K562 (cell line): ENCODE data around the gene CRADD. TPM values are rescaled to one million over a fixed set of nuclear protein-coding genes. Genes with fewer than 3 reads are reported as not detected.
A peak's percentile ranks its signal among the peaks of the same experiment; 100 is the strongest.

Experiments
- ATAC-seq: fragments of 200-7000 bp; cut with Tn5 transposase; 3 replicates; pipeline ENCODE4 v1.9.1; 2020; ENCODE audit warnings: moderate library complexity
- BruUV-seq: library from RNA; stranded (reverse); fragments of 400-500 nt; replicated peaks from 2 replicates; lab custom pipeline; 2021; lab: Mats Ljungman, UMichigan
- CTCF ChIA-PET: fragments of 300-600 bp; formaldehyde crosslinking; extraction: SDS; loops from one replicate; lab custom pipeline; 2021; ENCODE audit warnings: low intra/inter-chr PET ratio; lab: Yijun Ruan, JAX
- POLR2A ChIA-PET: fragments of 300-600, 350-650 bp; sonication (Branson Sonifier 250); formaldehyde crosslinking; extraction: SDS; loops from one replicate; lab custom pipeline; 2021; ENCODE audit warnings: antibody characterized with exemption, inconsistent platforms; lab: Yijun Ruan, JAX
- DNase-seq, 4 experiments: peaks; one replicate each; pipeline versions ENCODE4 v3.0.0 to v3.0.0-alpha.2; 2011 to 2018; ENCODE audit warnings: low spot score in 3 of 4, mixed read lengths in 3 of 4; ENCODE audit errors: extremely low read depth in 1 of 4
- FAIRE-seq: peaks from 2 replicates; lab custom pipeline; 2011; peaks lifted over from hg19 to GRCh38; lab: Jason Lieb, UNC
- H2AFZ ChIP-seq: 2 replicates; pipeline ENCODE4 v1.6.0; 2011; ENCODE audit warnings: low read depth, low read length, control low read depth, inconsistent platforms
- H3K27ac ChIP-seq: fragments of 200-600 bp; 3 replicates; pipeline ENCODE4 v1.8.0; 2011; ENCODE audit warnings: low read depth, mild to moderate bottlenecking, control low read depth, inconsistent platforms, low read length, moderate library complexity, mixed read lengths; ENCODE audit errors: extremely low read depth
- H3K27me3 ChIP-seq, 2 experiments: fragments of 300-600 bp in 1 of 2; 2 replicates in 1 of 2; 3 replicates in 1 of 2; pipeline versions ENCODE4 v1.6.0 to v1.8.0; 2011; ENCODE audit warnings: inconsistent platforms in 2 of 2, low read length in 2 of 2, mild to moderate bottlenecking in 1 of 2, mixed read lengths in 1 of 2, moderate library complexity in 1 of 2; ENCODE audit not compliant: control insufficient read depth in 2 of 2, insufficient read depth in 2 of 2
- H3K36me3 ChIP-seq: fragments of 300-600 bp; 3 replicates; pipeline ENCODE4 v1.8.0; 2011; ENCODE audit warnings: mild to moderate bottlenecking, low read length, inconsistent platforms; ENCODE audit not compliant: control insufficient read depth, insufficient read depth
- H3K4me1 ChIP-seq, 2 experiments: fragments of 200-600 bp in 1 of 2; replicated peaks in 1 of 2; 2 replicates in 1 of 2; 3 replicates in 1 of 2; pipeline versions ENCODE4 v1.5.1 to v1.8.0; 2011; ENCODE audit warnings: inconsistent platforms in 2 of 2, low read length in 2 of 2, mild to moderate bottlenecking in 1 of 2, mixed read lengths in 1 of 2, moderate library complexity in 1 of 2; ENCODE audit not compliant: control insufficient read depth in 2 of 2, insufficient read depth in 2 of 2
- H3K4me2 ChIP-seq: 2 replicates; pipeline ENCODE4 v1.6.1; 2011; ENCODE audit warnings: low read length, control low read depth, inconsistent platforms, mixed read lengths; ENCODE audit not compliant: insufficient read depth
- H3K4me3 ChIP-seq: fragments of 200-600 bp; sonication (generic), shearing (Covaris generic); 2 replicates; pipeline ENCODE4 v1.5.1; 2016; ENCODE audit warnings: control low read depth, inconsistent platforms
- H3K79me2 ChIP-seq: fragments of 200-600 bp; 3 replicates; pipeline ENCODE4 v1.8.0; 2011; ENCODE audit warnings: low read length, inconsistent platforms; ENCODE audit not compliant: control insufficient read depth, insufficient read depth
- H3K9ac ChIP-seq, 2 experiments: 2 replicates each; pipeline versions ENCODE4 v1.6.0 to v1.6.1; 2011; ENCODE audit warnings: low read depth in 2 of 2, low read length in 2 of 2, control low read depth in 1 of 2, inconsistent platforms in 1 of 2, mild to moderate bottlenecking in 1 of 2, mixed read lengths in 1 of 2; ENCODE audit not compliant: insufficient read depth in 1 of 2
- H3K9me1 ChIP-seq: one replicate; pipeline ENCODE4 v1.6.0; 2011; ENCODE audit warnings: inconsistent platforms, mild to moderate bottlenecking, low read length, moderate library complexity; ENCODE audit not compliant: control insufficient read depth, insufficient read depth
- H3K9me3 ChIP-seq: replicated peaks from 2 replicates; pipeline ENCODE4 v1.5.1; 2011; ENCODE audit warnings: low read depth, low read length, inconsistent platforms; ENCODE audit not compliant: control insufficient read depth, insufficient read depth
- H4K20me1 ChIP-seq: replicated peaks from 2 replicates; pipeline ENCODE4 v1.6.1; 2011; ENCODE audit warnings: low read length, inconsistent platforms, mixed read lengths; ENCODE audit not compliant: control insufficient read depth, insufficient read depth
- C11orf30 ChIP-seq: fragments of 450-650 bp; IDR thresholded peaks from 2 replicates; pipeline ENCODE4 v1.6.1; 2016; ENCODE audit warnings: low read depth, mild to moderate bottlenecking
- CHD2 ChIP-seq: IDR thresholded peaks from 2 replicates; pipeline ENCODE4 v1.6.1; 2011; ENCODE audit warnings: low read depth, low read length
- L3MBTL2 ChIP-seq: fragments of 450-650 bp; IDR thresholded peaks from 2 replicates; pipeline ENCODE4 v1.6.1; 2016; ENCODE audit warnings: mild to moderate bottlenecking, moderate library complexity
- MAFF ChIP-seq: IDR thresholded peaks from 2 replicates; pipeline ENCODE4 v1.6.1; 2012; ENCODE audit warnings: low read length, improper control_type of control experiment
- MAFG ChIP-seq: fragments of 450-650 bp; conservative IDR thresholded peaks from 2 replicates; pipeline ENCODE4 v1.6.1; 2016; ENCODE audit warnings: missing genetic modification characterization, missing compliant biosample characterization
- MBD2 ChIP-seq: sonication (generic); IDR thresholded peaks from 2 replicates; pipeline ENCODE4 v1.6.1; 2016; ENCODE audit warnings: low read depth, borderline replicate concordance
- NELFE ChIP-seq: IDR thresholded peaks from 2 replicates; pipeline ENCODE4 v1.6.1; 2011; ENCODE audit warnings: mild to moderate bottlenecking; ENCODE audit not compliant: insufficient read depth, insufficient read length
- NR2C1 ChIP-seq, 2 experiments: fragments of 450-650 bp; IDR thresholded peaks; 2 replicates each; pipeline ENCODE4 v1.6.1; 2017; ENCODE audit warnings: mild to moderate bottlenecking in 2 of 2, antibody characterized with exemption in 1 of 2, inconsistent platforms in 1 of 2, missing compliant biosample characterization in 1 of 2, missing genetic modification characterization in 1 of 2
- NR3C1 ChIP-seq: sonication (generic); formaldehyde crosslinking; IDR thresholded peaks from 2 replicates; pipeline ENCODE4 v1.8.1; 2022; ENCODE audit warnings: missing genetic modification reagents
- ZC3H8 ChIP-seq: fragments of 450-650 bp; IDR thresholded peaks from 2 replicates; pipeline ENCODE4 v1.6.1; 2017
- ZFPM2 ChIP-seq: fragments of 250-450 bp; sonication (Bioruptor Pico); IDR thresholded peaks from 2 replicates; pipeline ENCODE4 v1.5.1; 2022; ENCODE audit warnings: mild to moderate bottlenecking
- ZNF316 ChIP-seq: fragments of 450-650 bp; IDR thresholded peaks from 2 replicates; pipeline ENCODE4 v1.6.1; 2016
- WGBS: fragments of 100-300 bp; shearing (Covaris generic); methylation state at CpG from one replicate; pipeline ENCODE4 v1.1.6; 2016; ENCODE audit warnings: low coverage, mixed read lengths; ENCODE audit not compliant: insufficient coverage; ENCODE audit errors: missing lambda C conversion rate; 5-methylcytosine and 5-hydroxymethylcytosine counted together
- in situ Hi-C: fragments of 300-500 bp; cut with MboI; formaldehyde crosslinking; loops from 4 replicates; pipeline ENCODE4 v1.15.0; 2018; ENCODE audit warnings: inconsistent platforms, mixed read lengths
- intact Hi-C: fragments of 100-400 bp; cut with micrococcal nuclease; formaldehyde crosslinking; loops from 2 replicates; pipeline ENCODE4 v1.14.2; 2022
- polyA plus RNA-seq, 8 experiments: library from polyadenylated mRNA; depleted of rRNA in 4 of 8; stranded (reverse) in 5 of 8; unstranded in 3 of 8; fragments of >200 nt; fragmentation: Nextera tagmentation in 2 of 8; fragmentation: Illumina TruSeq in 1 of 8; extraction: Ambion mirVana in 2 of 8; extraction: Trizol in 1 of 8; gene quantifications; 2 replicates each; pipeline versions ENCODE4 v1.2.1 to v1.2.3, GENCODE V29; 2011 to 2014; ENCODE audit warnings: inconsistent platforms in 1 of 8, missing spikeins in 1 of 8
- total RNA-seq, 7 experiments: library from RNA; depleted of rRNA in 6 of 7; stranded (reverse); fragments of >200 nt in 6 of 7; fragmentation: Illumina TruSeq in 2 of 7; extraction: Trizol in 2 of 7; gene quantifications; 2 replicates each; pipeline versions ENCODE4 v1.2.1 to v1.2.3, GENCODE V29; 2011 to 2021; ENCODE audit warnings: low replicate concordance in 1 of 7
- TF ChIP-seq, protein P1 (sequence below): fragments of 150-350 bp; conservative IDR thresholded peaks from 2 replicates; pipeline ENCODE4 v1.6.1; 2014; ENCODE audit warnings: low read length
- TF ChIP-seq, protein P2 (sequence below): fragments of 450-650 bp; IDR thresholded peaks from 2 replicates; pipeline ENCODE4 v1.6.1; 2016

CRADD gene
- total and polyA plus RNA-seq, 9 of the 15 experiments (the other 6 are each of a cell fraction or from before 2014, with no cell fraction given) = 20.5 to 41.1 (median 25.9) TPM

DNA sequence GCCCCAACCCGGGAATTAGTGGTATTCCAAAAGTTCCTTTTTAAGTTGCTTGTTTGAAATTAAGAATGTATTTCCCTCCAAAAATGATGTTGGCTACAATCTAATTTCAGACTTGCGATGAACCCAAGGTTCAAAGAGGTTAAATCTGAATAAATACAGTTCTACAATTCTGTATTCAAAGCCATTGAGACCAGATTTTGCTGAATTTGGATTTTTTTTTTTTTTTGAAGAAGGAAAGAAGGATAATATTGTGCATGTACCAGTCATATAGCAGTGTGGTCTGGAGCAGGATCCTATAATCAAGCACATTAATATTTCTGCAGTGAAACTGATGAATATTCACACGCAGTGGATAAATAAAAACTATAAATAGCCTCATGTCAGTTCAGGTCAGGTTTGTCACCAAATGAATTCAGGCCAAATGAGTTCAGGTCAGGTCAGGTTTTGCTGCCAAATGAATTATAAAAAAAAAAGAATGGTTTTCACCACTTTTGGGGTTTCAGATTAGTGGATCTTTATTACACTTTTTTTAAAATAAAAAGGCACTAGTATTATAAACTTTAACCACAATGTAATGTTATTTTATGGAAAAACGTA lies 69.5 kb downstream of the CRADD start:
- BruUV-seq = no TSS peak
- POLR2A ChIA-PET = no interaction called here
- CTCF ChIA-PET = interaction anchor here (0.6 kb wide), 1 partner anchor 328 kb away, joined by 3 read pairs; no protein-coding TSS in a partner anchor
- Histone ChIP-seq H3K36me3 (no peaks in the 10 kb centered on the region), H3K4me3 (no peak overlapping the region), H3K79me2 (peaks cover 34% of the 10 kb centered on the region), H3K4me2 (no peak overlapping the region), H3K27me3 (no peaks in the 10 kb centered on the region), H3K9me1 (no peaks in the 10 kb centered on the region), H3K9me3 (no peaks in the 10 kb centered on the region; the same call in 1 of the 2 replicates), H4K20me1 (no peaks in the 10 kb centered on the region), H3K27ac (no peak overlapping the region), H2AFZ (no peak overlapping the region), H3K9ac (no peak overlapping the region), H3K4me1 (peaks cover 9 to 50% of the 10 kb centered on the region in 2 experiments)
- peak; percentile 60; the same call in 1 of the 2 replicates for TF ChIP-seq C11orf30
- TF ChIP-seq CHD2 = no peak
- TF ChIP-seq ZFPM2 (CRISPR knock-in tag) = no peak
- no peak for TF ChIP-seq MBD2
- peak; percentile 66 for TF ChIP-seq ZNF316
- TF ChIP-seq NR2C1 (IDR thresholded peaks at IDR 0.05) = no peak
- no peak for TF ChIP-seq NR2C1 (tag; IDR thresholded peaks at IDR 0.05)
- TF ChIP-seq L3MBTL2 = no peak
- no peak for TF ChIP-seq ZC3H8
- TF ChIP-seq MAFF = no peak
- TF ChIP-seq MAFG (tag) = peak; percentile 50
- no peak for TF ChIP-seq NR3C1
- TF ChIP-seq, protein P1, sequence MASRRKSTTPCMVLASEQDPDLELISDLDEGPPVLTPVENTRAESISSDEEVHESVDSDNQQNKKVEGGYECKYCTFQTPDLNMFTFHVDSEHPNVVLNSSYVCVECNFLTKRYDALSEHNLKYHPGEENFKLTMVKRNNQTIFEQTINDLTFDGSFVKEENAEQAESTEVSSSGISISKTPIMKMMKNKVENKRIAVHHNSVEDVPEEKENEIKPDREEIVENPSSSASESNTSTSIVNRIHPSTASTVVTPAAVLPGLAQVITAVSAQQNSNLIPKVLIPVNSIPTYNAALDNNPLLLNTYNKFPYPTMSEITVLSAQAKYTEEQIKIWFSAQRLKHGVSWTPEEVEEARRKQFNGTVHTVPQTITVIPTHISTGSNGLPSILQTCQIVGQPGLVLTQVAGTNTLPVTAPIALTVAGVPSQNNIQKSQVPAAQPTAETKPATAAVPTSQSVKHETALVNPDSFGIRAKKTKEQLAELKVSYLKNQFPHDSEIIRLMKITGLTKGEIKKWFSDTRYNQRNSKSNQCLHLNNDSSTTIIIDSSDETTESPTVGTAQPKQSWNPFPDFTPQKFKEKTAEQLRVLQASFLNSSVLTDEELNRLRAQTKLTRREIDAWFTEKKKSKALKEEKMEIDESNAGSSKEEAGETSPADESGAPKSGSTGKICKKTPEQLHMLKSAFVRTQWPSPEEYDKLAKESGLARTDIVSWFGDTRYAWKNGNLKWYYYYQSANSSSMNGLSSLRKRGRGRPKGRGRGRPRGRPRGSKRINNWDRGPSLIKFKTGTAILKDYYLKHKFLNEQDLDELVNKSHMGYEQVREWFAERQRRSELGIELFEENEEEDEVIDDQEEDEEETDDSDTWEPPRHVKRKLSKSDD = no peak
- TF ChIP-seq NELFE = no peak
- TF ChIP-seq, protein P2, sequence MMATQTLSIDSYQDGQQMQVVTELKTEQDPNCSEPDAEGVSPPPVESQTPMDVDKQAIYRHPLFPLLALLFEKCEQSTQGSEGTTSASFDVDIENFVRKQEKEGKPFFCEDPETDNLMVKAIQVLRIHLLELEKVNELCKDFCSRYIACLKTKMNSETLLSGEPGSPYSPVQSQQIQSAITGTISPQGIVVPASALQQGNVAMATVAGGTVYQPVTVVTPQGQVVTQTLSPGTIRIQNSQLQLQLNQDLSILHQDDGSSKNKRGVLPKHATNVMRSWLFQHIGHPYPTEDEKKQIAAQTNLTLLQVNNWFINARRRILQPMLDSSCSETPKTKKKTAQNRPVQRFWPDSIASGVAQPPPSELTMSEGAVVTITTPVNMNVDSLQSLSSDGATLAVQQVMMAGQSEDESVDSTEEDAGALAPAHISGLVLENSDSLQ = no peak
- WGBS = 53% methylated on average over 4 of the region's 4 CpGs
- DNase-seq (no peak), FAIRE-seq (no peak), ATAC-seq (no peak)
- in situ Hi-C loops = no loop called here
- intact Hi-C loops = no loop called here
